Calu3 (cell line): Measurements from ENCODE around the gene DGCR6. TPM values are rescaled to one million over a fixed set of nuclear protein-coding genes. Genes with fewer than 3 reads are reported as not detected.
A peak's percentile ranks its signal among the peaks of the same experiment; 100 is the strongest.
"Not testable (repeated sequence)": the region's sequence is repeated elsewhere in the genome, so short reads cannot be mapped to it uniquely, and the experiment has no call there.

Experiments used
- Bru-seq: library from RNA; stranded (reverse); fragments of 400-500 nt; gene quantifications from one replicate; lab custom pipeline; 2021; lab: Mats Ljungman, UMichigan
- BruChase-seq, 2 experiments: library from RNA; stranded (reverse); fragments of 400-500 nt; gene quantifications; one replicate each; lab custom pipeline; 2021; lab: Mats Ljungman, UMichigan
- BruUV-seq: library from RNA; stranded (reverse); fragments of 400-500 nt; replicated peaks from 2 replicates; lab custom pipeline; 2021; lab: Mats Ljungman, UMichigan
- CTCF ChIA-PET: fragments of 300-600 bp; sonication (Branson Sonifier 250); formaldehyde crosslinking; loops from one replicate; lab custom pipeline; 2022; ENCODE audit warnings: antibody characterized with exemption; lab: Charles Lee
- DNase-seq: peaks from one replicate; pipeline ENCODE4 v3.0.0; 2022
- H3K27ac Mint-ChIP-seq: one replicate; pipeline ENCODE4 v1.8.0; 2022; ENCODE audit warnings: mixed read lengths; ENCODE audit not compliant: unreplicated experiment
- H3K27me3 Mint-ChIP-seq: one replicate; pipeline ENCODE4 v1.8.0; 2022; ENCODE audit warnings: mixed read lengths; ENCODE audit not compliant: unreplicated experiment
- H3K36me3 Mint-ChIP-seq: one replicate; pipeline ENCODE4 v1.8.0; 2022; ENCODE audit warnings: mild to moderate bottlenecking, moderate library complexity, mixed read lengths; ENCODE audit not compliant: insufficient read depth, unreplicated experiment
- H3K4me1 Mint-ChIP-seq: one replicate; pipeline ENCODE4 v1.8.0; 2022; ENCODE audit warnings: mild to moderate bottlenecking, low read depth, mixed read lengths; ENCODE audit not compliant: unreplicated experiment
- H3K4me3 Mint-ChIP-seq: one replicate; pipeline ENCODE4 v1.8.0; 2022; ENCODE audit warnings: mild to moderate bottlenecking, low read depth, moderate library complexity, mixed read lengths; ENCODE audit not compliant: unreplicated experiment
- H3K9me3 Mint-ChIP-seq: one replicate; pipeline ENCODE4 v1.8.0; 2022; ENCODE audit warnings: low read depth, mixed read lengths; ENCODE audit not compliant: unreplicated experiment
- CTCF ChIP-seq: fragments of 200-600 bp; IDR thresholded peaks from one replicate; pipeline ENCODE4 v1.8.0; 2022; ENCODE audit warnings: antibody characterized with exemption; ENCODE audit not compliant: unreplicated experiment
- intact Hi-C: fragments of 100-400 bp; cut with micrococcal nuclease; formaldehyde crosslinking; loops from one replicate; pipeline ENCODE4 v1.10.0; 2022; ENCODE audit not compliant: unreplicated experiment
- long read RNA-seq: library from polyadenylated mRNA; stranded (forward); transcript quantifications from one replicate; pipeline ENCODE4 v2.0.0, GENCODE V29; 2022
- total RNA-seq: library from RNA; stranded (reverse); gene quantifications from 2 replicates; pipeline ENCODE4 v1.2.3, GENCODE V29; 2022

The DGCR6 gene
- total RNA-seq: 3.1 and 3.2 TPM in 2 replicates
- percentile 14 among the genes with signal in this experiment for Bru-seq, nascent RNA
- percentile 20 among the genes with signal in this experiment for BruChase-seq, experiment 1, labeled RNA remaining after a 6-hour chase
- BruChase-seq, experiment 2, labeled RNA remaining after a 2-hour chase: percentile 16 among the genes with signal in this experiment
- long read RNA-seq, transcript DGCR6-201 (5 exons, 1,214 nt): major isoform, 7 of 9 reads
- long read RNA-seq, partial matches to known transcripts: 1 of 9 reads
- long read RNA-seq, other reads (novel, unspliced or antisense): 0 of 9 reads

- no peak for TF ChIP-seq CTCF
- Mint-ChIP-seq H3K4me3 (no peak within 1 kb of the TSS), H3K36me3 (no peaks in the 10 kb centered on the region), H3K27me3 (no peaks in the 10 kb centered on the region), H3K9me3 (no peaks in the 10 kb centered on the region), H3K27ac (no peak within 1 kb of the TSS), H3K4me1 (no peaks in the 10 kb centered on the region)
- BruUV-seq: no TSS peak
- no peak for DNase-seq
- intact Hi-C loops: no loop called here
- CTCF ChIA-PET: interaction anchor here (0.6 to 1.4 kb wide), 3 partner anchors 24 to 239 kb away, joined by 3 read pairs; partner anchors contain the start of gene ESS2
Measured at GRCh38 chr22:18905540-18906409, at the start of gene DGCR6. Gene DGCR6, plus strand, starts transcription at chr22:18906320. Its CDS starts 55 bp downstream, at chr22:18906375.

GRCh38 chr22:18859314-18859713, 46.8 kb upstream of the DGCR6 start:
- CTCF ChIA-PET, H3K4me3 Mint-ChIP-seq, H3K27me3 Mint-ChIP-seq, DNase-seq, BruUV-seq, intact Hi-C loops, H3K36me3 Mint-ChIP-seq, H3K27ac Mint-ChIP-seq, H3K4me1 Mint-ChIP-seq, H3K9me3 Mint-ChIP-seq: not testable (repeated sequence)

DNA sequence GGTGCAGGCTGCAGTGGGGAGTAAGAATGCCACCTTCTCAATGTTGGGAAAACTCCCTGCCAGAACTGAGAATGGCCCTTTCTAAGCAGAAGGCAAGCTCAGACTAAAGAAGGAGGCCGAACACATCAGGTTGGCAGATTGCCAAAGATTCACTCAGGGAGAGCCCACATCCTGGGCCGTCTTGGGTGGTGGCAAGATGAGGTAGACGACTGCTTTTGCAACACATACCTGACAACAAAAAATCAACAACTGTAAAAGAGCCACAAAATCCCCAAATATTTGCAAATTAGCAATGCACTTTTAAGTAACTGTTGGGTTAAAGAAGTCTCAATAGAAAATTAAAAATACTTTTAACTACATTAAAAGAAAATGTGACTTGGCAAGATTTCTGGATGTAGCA, 24.9 kb upstream of the DGCR6 start:
- H3K9me3 Mint-ChIP-seq, H3K27me3 Mint-ChIP-seq, intact Hi-C loops, H3K27ac Mint-ChIP-seq, H3K36me3 Mint-ChIP-seq, BruUV-seq, H3K4me3 Mint-ChIP-seq, H3K4me1 Mint-ChIP-seq, DNase-seq, CTCF ChIA-PET: not testable (repeated sequence)

DNA sequence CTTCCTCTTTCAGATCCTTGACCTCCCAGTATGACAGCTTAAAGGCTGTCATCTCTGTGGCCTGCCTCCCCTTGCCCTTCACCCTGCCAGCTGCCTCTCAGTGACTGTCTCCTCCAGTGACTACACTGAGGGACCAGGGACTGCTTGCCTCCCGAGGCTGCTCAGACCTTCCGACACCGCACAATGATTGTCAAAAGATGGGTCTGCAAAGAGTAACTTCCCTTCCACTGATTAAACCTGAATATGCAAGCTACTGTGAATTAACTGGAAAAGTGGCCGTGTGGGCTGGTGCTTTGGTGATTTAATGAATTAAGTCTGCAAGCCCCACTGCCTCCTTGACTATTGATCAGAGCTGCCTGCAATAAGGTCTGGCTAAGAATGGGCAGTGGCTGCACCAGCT, 21.7 kb upstream of the DGCR6 start:
- H3K27ac Mint-ChIP-seq, H3K4me1 Mint-ChIP-seq, H3K9me3 Mint-ChIP-seq, H3K27me3 Mint-ChIP-seq, BruUV-seq, DNase-seq, H3K36me3 Mint-ChIP-seq, CTCF ChIA-PET, H3K4me3 Mint-ChIP-seq, intact Hi-C loops: not testable (repeated sequence)

DNA sequence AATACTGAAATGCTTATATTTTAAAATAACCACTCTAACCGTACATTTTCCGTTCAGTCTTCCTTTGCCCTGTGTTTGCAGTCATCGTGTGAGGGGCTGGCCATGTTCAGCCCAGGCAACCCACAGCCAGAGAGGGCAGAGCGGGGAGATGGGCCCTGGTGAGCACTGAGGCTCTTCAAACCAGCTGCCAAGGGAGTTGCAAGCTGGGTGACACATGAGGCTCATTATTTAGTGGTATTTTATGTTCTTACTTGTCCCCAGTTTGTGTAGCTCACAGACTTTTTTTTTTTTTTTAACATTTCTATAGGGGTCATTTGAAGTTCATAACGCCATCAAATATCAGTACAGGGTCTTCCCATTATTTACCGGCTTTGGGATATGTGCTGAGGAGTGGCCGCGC, 18.0 kb upstream of the DGCR6 start:
- no TSS peak for BruUV-seq
- no peaks in the 10 kb centered on the region for H3K4me1 Mint-ChIP-seq
- no peaks in the 10 kb centered on the region for H3K36me3 Mint-ChIP-seq
- no peak overlapping the region for H3K4me3 Mint-ChIP-seq
- no peaks in the 10 kb centered on the region for H3K9me3 Mint-ChIP-seq
- H3K27me3 Mint-ChIP-seq: no peaks in the 10 kb centered on the region
- intact Hi-C loops: no loop called here
- CTCF ChIA-PET: no interaction called here
- TF ChIP-seq CTCF: no peak
- no peak for DNase-seq
- no peak overlapping the region for H3K27ac Mint-ChIP-seq

- H3K36me3 Mint-ChIP-seq, H3K4me1 Mint-ChIP-seq, H3K27me3 Mint-ChIP-seq, BruUV-seq, H3K9me3 Mint-ChIP-seq, intact Hi-C loops, DNase-seq, CTCF ChIA-PET, H3K27ac Mint-ChIP-seq, H3K4me3 Mint-ChIP-seq: not testable (repeated sequence)
Measured at GRCh38 chr22:18890510-18891192, 15.5 kb upstream of the DGCR6 start.

DNA sequence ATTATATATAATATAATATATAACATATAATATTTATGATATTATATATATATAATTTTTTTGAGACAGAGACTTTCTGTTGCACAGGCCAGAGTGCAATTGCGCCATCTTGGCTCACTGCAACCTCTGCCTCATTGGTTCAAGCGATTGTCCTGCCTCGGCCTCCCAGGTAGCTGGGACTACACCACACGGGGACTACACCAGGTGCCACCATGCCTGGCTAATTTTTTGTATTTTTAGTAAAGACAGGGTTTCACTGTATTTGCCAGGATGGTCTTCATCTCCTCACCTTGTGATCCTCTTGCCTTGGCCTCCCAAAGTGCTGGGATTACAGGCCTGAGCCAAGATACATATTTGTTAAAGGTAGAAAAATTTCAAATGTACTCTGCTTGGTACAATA, 12.3 kb upstream of the DGCR6 start:
- DNase-seq, H3K27ac Mint-ChIP-seq, BruUV-seq, H3K4me1 Mint-ChIP-seq, CTCF ChIA-PET, H3K4me3 Mint-ChIP-seq, H3K36me3 Mint-ChIP-seq, intact Hi-C loops, H3K27me3 Mint-ChIP-seq, H3K9me3 Mint-ChIP-seq: not testable (repeated sequence)
